PC-9 (cell line): Measurements from ENCODE around the gene PSMG4. TPM values are rescaled to one million over a fixed set of nuclear protein-coding genes. Genes with fewer than 3 reads are reported as not detected.

Experiments
- BruUV-seq: library from RNA; stranded (reverse); fragments of 400-500 nt; replicated peaks from 2 replicates; lab custom pipeline; 2021; lab: Mats Ljungman, UMichigan
- CTCF ChIA-PET: fragments of 300-600 bp; sonication (Branson Sonifier 250); formaldehyde crosslinking; loops from one replicate; lab custom pipeline; 2022; ENCODE audit warnings: antibody characterized with exemption; lab: Charles Lee
- POLR2A ChIA-PET: fragments of 300-600 bp; sonication (Branson Sonifier 250); formaldehyde crosslinking; loops from one replicate; lab custom pipeline; 2022; ENCODE audit warnings: antibody characterized with exemption; ENCODE audit not compliant: unreplicated experiment; lab: Charles Lee
- DNase-seq, 2 experiments: peaks; one replicate each; pipeline versions ENCODE4 v3.0.0 to v3.0.0-alpha.2; 2015 to 2022; ENCODE audit warnings: mixed read lengths in 1 of 2
- H2AFZ ChIP-seq: fragments of 200-600 bp; sonication (generic); 2 replicates; pipeline ENCODE4 v1.8.1; 2017; ENCODE audit warnings: antibody characterized with exemption
- H3F3A ChIP-seq: fragments of 200-600 bp; sonication (generic); 2 replicates; pipeline ENCODE4 v1.8.1; 2017; ENCODE audit warnings: antibody characterized with exemption, mild to moderate bottlenecking, low read depth; ENCODE audit not compliant: insufficient read depth
- H3K27ac ChIP-seq: fragments of 200-600 bp; sonication (generic); 2 replicates; pipeline ENCODE4 v1.6.1; 2016; ENCODE audit warnings: mixed run types
- H3K27me3 ChIP-seq: fragments of 200-600 bp; sonication (generic); 2 replicates; pipeline ENCODE4 v1.6.1; 2016; ENCODE audit warnings: low read depth, mixed run types; ENCODE audit not compliant: insufficient read depth
- H3K36me3 ChIP-seq: fragments of 200-600 bp; sonication (generic); 2 replicates; pipeline ENCODE4 v1.6.1; 2016; ENCODE audit warnings: low read depth, mixed run types
- H3K4me1 ChIP-seq: fragments of 200-600 bp; sonication (generic); replicated peaks from 2 replicates; pipeline ENCODE4 v1.6.1; 2016; ENCODE audit warnings: mixed run types; ENCODE audit not compliant: insufficient read depth
- H3K4me2 ChIP-seq: fragments of 200-600 bp; sonication (generic); 2 replicates; pipeline ENCODE4 v1.6.1; 2017; ENCODE audit warnings: mixed run types
- H3K4me3 ChIP-seq: fragments of 200-600 bp; sonication (generic); 2 replicates; pipeline ENCODE4 v1.6.1; 2016; ENCODE audit warnings: mixed run types
- H3K79me2 ChIP-seq: fragments of 200-600 bp; sonication (generic); 2 replicates; pipeline ENCODE4 v1.6.1; 2017; ENCODE audit warnings: low read depth, mixed run types
- H3K9me2 ChIP-seq: fragments of 200-600 bp; sonication (generic); 2 replicates; pipeline ENCODE4 v1.8.1; 2017; ENCODE audit warnings: mild to moderate bottlenecking; ENCODE audit not compliant: insufficient read depth
- H3K9me3 ChIP-seq: fragments of 200-600 bp; sonication (generic); 2 replicates; pipeline ENCODE4 v1.8.1; 2016; ENCODE audit warnings: low read depth; ENCODE audit not compliant: insufficient read depth
- H4K20me1 ChIP-seq: fragments of 200-600 bp; sonication (generic); 2 replicates; pipeline ENCODE4 v1.8.1; 2017; ENCODE audit not compliant: insufficient read depth
- CTCF ChIP-seq: fragments of 200-600 bp; sonication (generic); conservative IDR thresholded peaks from 2 replicates; pipeline ENCODE4 v1.6.1; 2017; ENCODE audit warnings: mixed run types, antibody characterized with exemption, mild to moderate bottlenecking, moderate library complexity
- EZH2 ChIP-seq: fragments of 200-600 bp; sonication (generic); IDR thresholded peaks from 2 replicates; pipeline ENCODE4 v1.8.0; 2017; ENCODE audit warnings: antibody characterized with exemption, low read depth
- intact Hi-C: fragments of 100-400 bp; cut with micrococcal nuclease; formaldehyde crosslinking; loops from one replicate; pipeline ENCODE4 v1.10.0; 2022; ENCODE audit not compliant: unreplicated experiment
- total RNA-seq: library from RNA; stranded (reverse); gene quantifications from 2 replicates; pipeline ENCODE4 v1.2.3, GENCODE V29; 2021

The PSMG4 gene
- total RNA-seq, 1 experiment from 2014 or later: 33.8 TPM

DNA sequence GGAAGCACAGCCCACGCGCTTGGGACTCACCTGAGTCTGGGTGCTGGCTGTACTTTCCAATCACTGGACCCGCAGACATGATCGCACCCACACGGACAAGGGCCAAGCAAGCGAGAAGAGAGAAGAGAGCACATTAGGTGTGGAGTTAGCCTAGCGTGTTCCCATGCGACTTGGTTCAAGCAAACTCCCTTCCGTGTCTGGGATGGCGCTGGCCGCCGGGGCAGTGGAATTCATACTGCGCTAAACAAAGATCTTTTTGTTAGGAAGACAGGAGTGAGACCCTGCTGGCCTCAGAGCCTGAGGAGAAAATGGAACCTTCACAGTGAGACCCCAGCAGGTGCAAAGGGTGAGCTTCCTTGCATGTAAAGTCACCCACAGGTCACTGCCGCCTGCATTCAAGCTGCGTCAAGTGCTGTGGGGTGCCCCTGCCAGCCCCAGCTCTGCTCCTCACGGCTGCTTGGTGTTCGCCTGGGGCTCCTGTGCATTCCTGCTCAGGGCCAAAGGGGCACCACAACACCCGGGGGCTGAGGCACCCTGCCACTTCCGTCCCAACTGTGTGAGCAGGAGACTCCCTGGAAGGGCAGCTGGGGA, 26.4 kb downstream of the PSMG4 start:
- no TSS peak for BruUV-seq
- Histone ChIP-seq H3K4me1 (no peaks in the 10 kb centered on the region), H3K27me3 (no peaks in the 10 kb centered on the region), H3K4me3 (no peak overlapping the region), H4K20me1 (no peaks in the 10 kb centered on the region; the same call in 1 of the 2 replicates), H3K9me2 (no peaks in the 10 kb centered on the region), H3K27ac (no peak overlapping the region), H3K79me2 (no peaks in the 10 kb centered on the region), H3K4me2 (no peak overlapping the region), H3K9me3 (no peaks in the 10 kb centered on the region), H3F3A (no peaks in the 10 kb centered on the region), H2AFZ (no peak overlapping the region), H3K36me3 (no peaks in the 10 kb centered on the region)
- no peak for DNase-seq
- ChIA-PET POLR2A (interaction anchor here (0.6 kb wide), 1 partner anchor 286 kb away, joined by 3 read pairs; the partner anchor contains the start of gene NQO2), CTCF (no interaction called here)
- intact Hi-C loops: no loop called here
- TF ChIP-seq CTCF (no peak), EZH2 (no peak)

DNA sequence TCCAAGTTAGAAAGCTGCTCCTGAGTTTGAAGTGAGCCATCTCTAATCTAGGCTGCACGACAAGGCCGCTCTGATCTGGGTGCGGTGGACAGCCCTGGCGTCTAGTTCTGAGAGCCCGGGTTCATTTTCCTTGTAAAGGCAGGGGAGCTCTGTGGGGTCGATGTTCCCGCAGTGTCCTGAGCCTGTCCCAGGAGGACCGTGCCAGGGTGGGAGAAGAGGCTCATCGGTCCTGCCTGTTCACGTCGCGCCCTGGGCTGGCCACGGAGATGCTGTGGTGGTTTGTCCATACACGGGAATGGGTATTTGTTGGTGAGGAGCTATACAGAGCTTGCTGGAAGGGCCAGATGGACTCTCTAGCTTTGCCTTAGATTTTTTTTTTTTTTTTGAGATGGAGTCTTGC, 27.0 kb downstream of the PSMG4 start:
- Histone ChIP-seq H4K20me1 (no peaks in the 10 kb centered on the region; the same call in 1 of the 2 replicates), H3K4me1 (no peaks in the 10 kb centered on the region), H3K27me3 (no peaks in the 10 kb centered on the region), H3K36me3 (no peaks in the 10 kb centered on the region), H2AFZ (no peak overlapping the region), H3K9me3 (no peaks in the 10 kb centered on the region), H3K79me2 (no peaks in the 10 kb centered on the region), H3F3A (no peaks in the 10 kb centered on the region), H3K27ac (no peak overlapping the region), H3K4me2 (no peak overlapping the region), H3K9me2 (no peaks in the 10 kb centered on the region), H3K4me3 (no peak overlapping the region)
- ChIA-PET POLR2A (interaction anchor here (0.6 kb wide), 1 partner anchor 286 kb away, joined by 3 read pairs; the partner anchor contains the start of gene NQO2), CTCF (interaction anchor here (0.5 to 0.6 kb wide), 2 partner anchors 166 to 448 kb away, joined by 3 to 5 read pairs; no protein-coding TSS in a partner anchor)
- TF ChIP-seq CTCF (no peak), EZH2 (no peak)
- intact Hi-C loops: no loop called here
- DNase-seq: no peak
- BruUV-seq: no TSS peak

- Histone ChIP-seq H2AFZ (no peak overlapping the region), H3K79me2 (no peaks in the 10 kb centered on the region), H3K4me2 (no peak overlapping the region), H3K4me3 (no peak overlapping the region), H3K9me3 (no peaks in the 10 kb centered on the region), H3K27me3 (no peaks in the 10 kb centered on the region), H3F3A (no peaks in the 10 kb centered on the region), H3K27ac (no peak overlapping the region), H4K20me1 (no peaks in the 10 kb centered on the region; the same call in 1 of the 2 replicates), H3K4me1 (no peaks in the 10 kb centered on the region), H3K36me3 (no peaks in the 10 kb centered on the region), H3K9me2 (no peaks in the 10 kb centered on the region)
- no peak for TF ChIP-seq EZH2
- no peak for TF ChIP-seq CTCF
- CTCF ChIA-PET: no interaction called here
- POLR2A ChIA-PET: no interaction called here
- intact Hi-C loops: no loop called here
- no peak for DNase-seq
- BruUV-seq: no TSS peak
Observed at GRCh38 chr6:3286641-3287171, 28.0 kb downstream of the PSMG4 start.
